ENCODE data around the gene DNM3. TPM values are rescaled to one million over a fixed set of nuclear protein-coding genes. Genes with fewer than 3 reads are reported as not detected.

Gene DNM3
- polyA plus RNA-seq, 3 donors: 0.15 TPM; not detected in 2

DNA sequence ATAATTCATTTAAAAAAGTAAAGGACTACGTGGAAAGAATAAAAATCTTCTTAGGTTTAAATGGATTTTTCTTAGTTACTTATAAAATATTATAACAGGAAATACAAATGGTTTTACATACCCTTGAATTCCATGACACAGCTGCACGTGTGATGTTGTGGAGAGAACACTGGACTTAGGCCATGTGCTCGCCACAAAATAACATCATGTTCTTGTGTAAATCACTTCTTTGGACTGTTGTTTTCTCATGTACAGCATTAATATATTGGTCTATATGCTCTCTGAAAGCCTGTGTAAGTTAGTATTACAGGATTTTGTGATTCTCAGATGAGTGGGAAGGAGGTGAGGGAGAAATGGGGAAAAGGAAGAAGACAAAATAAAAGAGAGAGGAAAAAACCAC lies 228.2 kb downstream of the DNM3 start:
- Mint-ChIP-seq H3K27me3 (ENCODE audit: low read depth in 3 of 3) (peaks cover 0 to 2% (median 1%) of the 10 kb centered on the region in 3 donors), H3K9me3 (no peaks in the 10 kb centered on the region), H3K4me1 (peaks cover 2% of the 10 kb centered on the region), H3K4me3 (no peak overlapping the region), H3K27ac (no peak overlapping the region), H3K36me3 (no peaks in the 10 kb centered on the region)
- Histone ChIP-seq H3K79me2 (ENCODE audit: insufficient read depth, low read length) (no peaks in the 10 kb centered on the region), H3K4me1 (ENCODE audit: control insufficient read depth in 1 of 2, insufficient read depth in 2 of 2, low read length in 2 of 2) (no peaks in the 10 kb centered on the region), H3K27ac (ENCODE audit: low read depth in 1 of 2, low read length in 2 of 2) (no peak overlapping the region), H4K20me1 (ENCODE audit: insufficient read depth, low read length) (no peaks in the 10 kb centered on the region), H3K27me3 (ENCODE audit: control insufficient read depth in 2 of 2, insufficient read depth in 2 of 2, low read length in 2 of 2) (no peaks in the 10 kb centered on the region), H3K9ac (ENCODE audit: insufficient read depth, low read length, poor library complexity, severe bottlenecking) (no peak overlapping the region), H2AFZ (ENCODE audit: insufficient read depth, low read depth, low read length, poor library complexity, severe bottlenecking) (no peak overlapping the region), H3K4me3 (replicated peaks in 1 of 3; ENCODE audit: low read depth in 2 of 3, low read length in 3 of 3) (no peak overlapping the region), H3K4me2 (replicated peaks; ENCODE audit: extremely low read depth, low read length, poor library complexity, severe bottlenecking) (no peak overlapping the region), H3K36me3 (replicated peaks in 1 of 2; ENCODE audit: control insufficient read depth in 1 of 2, insufficient read depth in 2 of 2, low read length in 2 of 2) (no peaks in the 10 kb centered on the region), H3K9me3 (replicated peaks in 1 of 2; ENCODE audit: control insufficient read depth in 1 of 2, insufficient read depth in 1 of 2, low read length in 2 of 2) (no peaks in the 10 kb centered on the region)
- no CpG with 5 or more reads among the region's 3 CpGs for WGBS (ENCODE audit: insufficient coverage)
- intact Hi-C loops (cut with micrococcal nuclease): no loop called here
- no peak for DNase-seq
- TF ChIP-seq, protein P1, sequence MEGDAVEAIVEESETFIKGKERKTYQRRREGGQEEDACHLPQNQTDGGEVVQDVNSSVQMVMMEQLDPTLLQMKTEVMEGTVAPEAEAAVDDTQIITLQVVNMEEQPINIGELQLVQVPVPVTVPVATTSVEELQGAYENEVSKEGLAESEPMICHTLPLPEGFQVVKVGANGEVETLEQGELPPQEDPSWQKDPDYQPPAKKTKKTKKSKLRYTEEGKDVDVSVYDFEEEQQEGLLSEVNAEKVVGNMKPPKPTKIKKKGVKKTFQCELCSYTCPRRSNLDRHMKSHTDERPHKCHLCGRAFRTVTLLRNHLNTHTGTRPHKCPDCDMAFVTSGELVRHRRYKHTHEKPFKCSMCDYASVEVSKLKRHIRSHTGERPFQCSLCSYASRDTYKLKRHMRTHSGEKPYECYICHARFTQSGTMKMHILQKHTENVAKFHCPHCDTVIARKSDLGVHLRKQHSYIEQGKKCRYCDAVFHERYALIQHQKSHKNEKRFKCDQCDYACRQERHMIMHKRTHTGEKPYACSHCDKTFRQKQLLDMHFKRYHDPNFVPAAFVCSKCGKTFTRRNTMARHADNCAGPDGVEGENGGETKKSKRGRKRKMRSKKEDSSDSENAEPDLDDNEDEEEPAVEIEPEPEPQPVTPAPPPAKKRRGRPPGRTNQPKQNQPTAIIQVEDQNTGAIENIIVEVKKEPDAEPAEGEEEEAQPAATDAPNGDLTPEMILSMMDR (IDR thresholded peaks at IDR 0.05): no peak

DNA sequence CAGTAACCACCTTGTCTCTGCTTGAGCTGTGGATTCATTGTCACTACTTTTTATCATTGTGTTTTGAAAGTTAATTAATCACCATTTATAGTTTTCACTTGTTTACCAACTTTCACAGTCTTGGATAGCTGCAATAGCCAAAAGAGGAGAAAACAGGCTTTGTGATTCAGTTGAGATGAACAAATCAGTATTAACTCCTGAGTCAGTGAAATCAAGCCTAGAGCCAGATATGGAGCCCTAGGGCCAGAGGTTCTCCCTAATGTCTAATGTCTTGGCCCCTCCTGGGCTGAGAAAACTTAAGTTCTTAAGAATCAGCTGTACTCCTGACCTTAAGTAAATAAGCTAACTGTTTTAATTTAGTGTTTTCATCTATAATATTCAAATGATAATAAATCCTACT lies 228.8 kb downstream of the DNM3 start:
- Mint-ChIP-seq H3K9me3 (peaks cover 0 to 2% (median 0%) of the 10 kb centered on the region in 7 donors), H3K4me1 (peaks cover 2% of the 10 kb centered on the region), H3K36me3 (no peaks in the 10 kb centered on the region), H3K27ac (no peak overlapping the region), H3K27me3 (ENCODE audit: low read depth in 3 of 3) (peaks cover 0 to 2% (median 1%) of the 10 kb centered on the region in 3 donors), H3K4me3 (no peak overlapping the region)
- no peak overlapping the region for H3K4me3 ChIP-seq (replicated peaks in 1 of 3; ENCODE audit: low read depth in 2 of 3, low read length in 3 of 3)
- H3K36me3 ChIP-seq (replicated peaks in 1 of 2; ENCODE audit: control insufficient read depth in 1 of 2, insufficient read depth in 2 of 2, low read length in 2 of 2): no peaks in the 10 kb centered on the region
- no peaks in the 10 kb centered on the region for H3K4me1 ChIP-seq (ENCODE audit: control insufficient read depth in 1 of 2, insufficient read depth in 2 of 2, low read length in 2 of 2)
- H3K27me3 ChIP-seq (ENCODE audit: control insufficient read depth in 2 of 2, insufficient read depth in 2 of 2, low read length in 2 of 2): no peaks in the 10 kb centered on the region
- no peaks in the 10 kb centered on the region for H3K79me2 ChIP-seq (ENCODE audit: insufficient read depth, low read length)
- DNase-seq: no peak
- H4K20me1 ChIP-seq (ENCODE audit: insufficient read depth, low read length): no peaks in the 10 kb centered on the region
- intact Hi-C loops (cut with micrococcal nuclease): no loop called here
- no peak overlapping the region for H2AFZ ChIP-seq (ENCODE audit: insufficient read depth, low read depth, low read length, poor library complexity, severe bottlenecking)
- no peak overlapping the region for H3K27ac ChIP-seq (ENCODE audit: low read depth in 1 of 2, low read length in 2 of 2)
- H3K9ac ChIP-seq (ENCODE audit: insufficient read depth, low read length, poor library complexity, severe bottlenecking): no peak overlapping the region
- H3K4me2 ChIP-seq (replicated peaks; ENCODE audit: extremely low read depth, low read length, poor library complexity, severe bottlenecking): no peak overlapping the region
- H3K9me3 ChIP-seq (replicated peaks in 1 of 2; ENCODE audit: control insufficient read depth in 1 of 2, insufficient read depth in 1 of 2, low read length in 2 of 2): no peaks in the 10 kb centered on the region
- TF ChIP-seq, protein P1 (IDR thresholded peaks at IDR 0.05): no peak
